T-helper 1 cell (primary cell): Measurements from ENCODE around the gene PCDH9.
"Not testable (repeated sequence)": the region's sequence is repeated elsewhere in the genome, so short reads cannot be mapped to it uniquely, and the experiment has no call there.

Experiments used
- DNase-seq, 5 donors: peaks; one replicate each; pipeline ENCODE4 v3.0.0-alpha.2; 2012 to 2020

PCDH9 gene

DNA sequence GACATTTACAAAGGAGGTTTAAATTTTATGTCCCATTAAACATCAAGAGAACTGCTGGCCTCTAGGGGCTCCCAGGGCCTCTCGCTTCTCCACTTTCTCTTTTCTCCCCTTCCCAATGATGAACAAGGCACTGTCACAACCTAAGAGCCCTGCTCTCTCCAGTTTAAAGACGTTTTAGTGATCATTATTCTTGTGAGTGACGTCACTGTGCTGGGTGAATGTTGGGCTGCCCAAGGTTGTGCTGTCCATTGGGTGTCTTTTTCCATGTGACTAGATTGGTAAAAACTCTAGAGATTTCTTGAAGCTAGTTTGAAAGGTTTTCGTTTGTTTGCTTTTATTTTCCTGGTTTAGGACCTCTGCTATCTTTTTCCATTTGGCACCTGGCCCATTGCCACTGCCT is 602.6 kb downstream of the PCDH9 start:
- no peak for DNase-seq

GRCh38 chr13:66624302-66624701 is 605.8 kb downstream of the PCDH9 start:
- no peak for DNase-seq

GRCh38 chr13:66623129-66623820 is 606.9 kb downstream of the PCDH9 start:
- no peak for DNase-seq

DNA sequence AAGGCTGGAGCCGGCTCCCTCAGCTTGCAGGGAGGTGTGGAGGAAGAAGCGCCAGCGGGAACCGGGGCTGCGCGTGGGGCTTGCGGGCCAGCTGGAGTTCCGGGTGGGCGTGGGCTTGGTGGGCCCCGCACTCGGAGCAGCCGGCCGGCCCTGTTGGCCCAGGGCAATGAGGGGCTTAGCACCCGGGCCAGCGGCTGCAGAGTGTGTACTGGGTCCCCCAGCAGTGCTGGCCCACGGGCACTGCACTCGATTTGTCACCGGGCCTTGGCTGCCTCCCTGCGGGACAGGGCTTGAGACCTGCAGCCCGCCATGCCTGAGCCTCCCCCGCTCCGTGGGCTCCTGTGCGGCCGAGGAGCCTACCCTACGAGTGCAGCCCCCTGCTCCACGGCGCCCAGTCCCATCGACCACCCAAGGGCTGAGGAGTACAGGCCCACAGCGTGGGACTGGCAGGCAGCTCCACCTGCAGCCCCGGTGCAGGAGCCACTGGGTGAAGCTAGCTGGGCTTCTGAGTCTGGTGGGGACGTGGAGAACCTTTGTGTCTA is 608.2 kb downstream of the PCDH9 start:
- DNase-seq = not testable (repeated sequence)

- DNase-seq = no peak
These were observed 611.4 kb downstream of the PCDH9 start for GRCh38 chr13:66618702-66619101.

DNA sequence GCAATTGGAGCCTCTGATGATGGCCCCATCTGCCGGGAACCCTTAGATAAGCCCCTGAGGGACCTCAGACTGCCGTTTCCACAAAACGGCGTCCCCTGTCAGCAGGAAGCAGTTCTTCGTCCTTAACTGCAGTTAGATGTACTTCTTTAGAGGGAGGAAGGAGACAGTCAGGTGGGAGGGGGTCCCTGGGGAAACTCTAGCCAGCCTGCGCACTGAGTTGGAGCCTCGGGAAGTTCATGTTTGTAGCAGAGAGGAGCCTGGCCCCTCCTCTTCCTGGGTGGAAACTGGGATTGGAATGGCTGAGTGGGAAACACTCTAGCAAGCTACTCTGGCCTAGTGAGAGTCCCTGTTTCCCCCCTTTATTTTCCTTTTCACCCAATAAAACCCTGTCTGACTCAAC is 612.4 kb downstream of the PCDH9 start:
- DNase-seq = no peak

DNA sequence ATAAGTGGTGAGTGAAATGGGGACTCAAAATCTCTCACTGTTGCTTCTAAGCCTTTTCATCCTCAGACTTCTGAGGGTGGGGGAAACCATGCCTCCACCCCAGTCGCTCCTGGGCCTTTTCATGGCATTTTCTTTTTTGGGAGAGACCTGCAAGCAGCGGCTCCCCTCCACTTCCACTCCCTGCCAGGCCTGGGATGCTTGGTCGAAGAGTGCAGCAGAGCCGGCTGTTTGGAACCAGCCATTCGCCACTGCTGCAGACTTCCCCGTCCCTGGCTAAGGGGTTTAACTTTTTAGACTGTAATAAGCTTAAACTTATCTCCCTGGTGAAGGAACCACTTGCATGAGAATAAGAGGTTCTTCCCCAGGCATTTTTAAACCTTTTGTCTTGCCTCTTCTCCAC is 617.2 kb downstream of the PCDH9 start:
- DNase-seq = no peak

- no peak for DNase-seq
These were observed 643.6 kb downstream of the PCDH9 start for GRCh38 chr13:66586489-66586888.

GRCh38 chr13:66585669-66586203 is 644.4 kb downstream of the PCDH9 start:
- no peak for DNase-seq

DNA sequence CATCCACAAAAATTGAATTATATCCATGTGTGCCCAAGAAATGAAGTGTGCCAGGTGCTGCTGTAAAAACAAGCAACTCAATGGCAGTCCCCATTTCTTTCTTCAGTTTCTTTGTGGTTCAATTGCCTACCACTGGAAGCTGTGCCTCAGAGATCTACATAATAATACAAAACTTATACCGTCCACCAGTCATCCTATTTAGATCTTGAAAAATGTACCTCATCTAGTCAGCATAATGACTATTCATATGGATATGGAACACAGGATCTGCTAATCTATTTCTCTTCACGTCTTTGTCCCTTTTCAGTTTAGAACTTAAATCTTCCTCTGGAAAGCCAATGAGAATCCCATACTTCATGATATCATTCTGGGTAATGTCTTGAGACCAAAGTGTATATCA is 648.5 kb downstream of the PCDH9 start:
- no peak for DNase-seq

GRCh38 chr13:66578305-66578704 is 651.8 kb downstream of the PCDH9 start:
- no peak for DNase-seq

- no peak for DNase-seq
These were observed 652.8 kb downstream of the PCDH9 start for GRCh38 chr13:66577358-66577757.

DNA sequence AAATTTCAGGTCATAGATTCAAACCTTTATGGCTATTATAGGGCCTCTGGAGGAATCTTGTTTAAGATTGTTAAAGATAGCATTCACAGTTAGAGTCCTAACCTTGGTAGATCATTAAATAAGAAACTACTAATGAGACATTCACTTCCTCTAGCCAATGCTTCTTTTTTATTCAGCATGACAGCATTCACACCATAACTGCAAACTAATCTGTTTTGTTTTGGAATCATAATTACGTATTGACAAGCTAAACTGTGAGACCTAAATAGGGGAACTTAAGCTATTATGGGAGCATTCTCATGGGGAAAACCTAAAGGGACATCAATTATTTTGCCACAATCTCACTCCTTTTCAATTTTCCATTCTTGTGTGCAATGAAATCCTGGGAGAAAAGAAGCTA is 653.8 kb downstream of the PCDH9 start:
- DNase-seq = no peak

- DNase-seq = no peak
These were observed 655.5 kb downstream of the PCDH9 start for GRCh38 chr13:66574606-66575005.

- no peak for DNase-seq
These were observed 662.1 kb downstream of the PCDH9 start for GRCh38 chr13:66567899-66568612.

DNA sequence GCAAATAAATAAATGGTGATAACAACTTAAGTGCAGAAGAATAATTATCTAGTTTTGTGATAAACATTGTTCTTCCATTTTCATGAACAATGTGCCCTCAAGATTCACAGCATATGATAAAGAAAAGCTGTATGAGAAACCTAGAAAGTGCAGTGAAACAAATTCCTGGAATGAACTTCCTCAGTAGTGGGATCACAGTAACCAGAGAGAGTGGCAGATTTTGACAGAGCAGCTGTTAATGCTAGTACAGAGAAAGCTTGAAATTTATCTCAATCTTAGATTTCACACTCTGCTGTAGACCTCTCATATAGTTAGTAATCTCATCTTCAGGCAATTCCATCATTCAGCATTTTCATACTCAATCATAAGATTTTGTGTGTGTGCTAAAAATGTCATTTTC is 664.9 kb downstream of the PCDH9 start:
- DNase-seq = no peak

GRCh38 chr13:66563076-66563475 is 667.1 kb downstream of the PCDH9 start:
- no peak for DNase-seq

- no peak for DNase-seq
These were observed 668.1 kb downstream of the PCDH9 start for GRCh38 chr13:66562054-66562453.

- no peak for DNase-seq
These were observed 669.1 kb downstream of the PCDH9 start for GRCh38 chr13:66560991-66561390.

DNA sequence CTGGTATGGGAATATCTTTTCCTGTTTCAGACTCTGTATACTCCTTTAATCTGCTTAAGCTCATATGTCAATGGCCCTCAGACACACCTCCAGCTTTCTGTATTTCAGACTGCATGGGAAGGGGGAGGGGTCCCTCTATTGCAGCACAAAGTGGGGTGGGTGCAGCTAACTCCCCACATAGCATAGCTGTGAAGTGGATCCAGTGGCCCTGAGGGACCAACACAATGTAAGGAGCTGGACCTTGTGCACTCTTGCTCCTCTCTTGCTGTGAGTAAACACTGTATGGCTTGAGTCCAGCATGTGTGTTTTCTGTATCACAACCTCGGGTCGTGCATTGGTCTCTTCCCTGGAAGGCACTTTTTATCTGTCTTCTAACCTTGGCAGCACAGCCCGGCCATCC is 669.9 kb downstream of the PCDH9 start:
- DNase-seq = no peak

DNA sequence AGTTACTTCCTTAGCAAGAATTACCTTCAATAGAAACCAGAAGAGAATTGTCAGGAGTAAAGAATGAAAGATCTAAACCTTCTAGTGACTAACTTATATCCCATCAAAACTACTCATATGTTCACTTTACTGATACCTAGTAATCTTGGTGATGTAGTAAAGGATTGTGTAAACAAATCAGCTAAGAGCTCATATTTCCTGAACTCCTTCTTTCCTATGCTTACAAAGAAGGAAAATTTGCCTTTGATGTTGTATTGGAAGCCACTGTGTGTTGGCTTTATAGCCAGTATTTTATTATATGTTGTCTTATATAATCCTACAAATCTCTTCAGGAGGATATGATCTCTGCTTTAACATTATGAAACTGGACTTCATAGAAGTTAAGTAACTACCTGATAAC is 671.0 kb downstream of the PCDH9 start:
- DNase-seq = no peak

- no peak for DNase-seq
These were observed 671.6 kb downstream of the PCDH9 start for GRCh38 chr13:66558506-66558905.

- no peak for DNase-seq
These were observed 672.8 kb downstream of the PCDH9 start for GRCh38 chr13:66557357-66557756.

DNA sequence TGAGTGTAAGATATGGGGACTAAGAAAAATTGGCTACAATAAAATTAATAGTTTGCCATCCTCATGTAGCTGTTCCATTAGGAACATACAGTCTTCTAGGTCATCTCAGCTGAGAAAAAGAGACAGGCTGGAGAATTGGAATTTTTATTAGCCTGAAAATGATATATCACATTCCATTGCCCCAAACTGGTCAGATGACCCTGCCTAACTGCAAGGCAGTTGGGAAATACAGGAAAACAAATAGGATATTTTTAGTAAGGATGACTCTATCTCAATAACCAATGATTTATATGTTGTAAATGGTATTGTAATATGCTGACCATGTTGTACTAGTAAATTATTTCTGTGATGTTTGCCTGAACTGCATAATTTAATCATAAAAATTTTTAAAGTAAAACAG is 673.8 kb downstream of the PCDH9 start:
- no peak for DNase-seq
